Colonic mucosa (tissue), 4 donors: ENCODE measurements around the gene FOXE1. TPM values are rescaled to one million over a fixed set of nuclear protein-coding genes. Genes with fewer than 3 reads are reported as not detected.

Experiments used
- DNase-seq: peaks from one replicate; pipeline ENCODE4 v3.0.0-alpha.2; 2020
- H3K27ac ChIP-seq: fragments of 200-600 bp; one replicate; pipeline ENCODE4 v1.8.0; 2021
- H3K27me3 ChIP-seq: fragments of 200-600 bp; one replicate; pipeline ENCODE4 v1.8.0; 2021
- H3K36me3 ChIP-seq: fragments of 200-600 bp; one replicate; pipeline ENCODE4 v1.8.0; 2021
- H3K4me1 ChIP-seq: fragments of 200-600 bp; one replicate; pipeline ENCODE4 v1.8.0; 2021; ENCODE audit warnings: mild to moderate bottlenecking
- H3K4me3 ChIP-seq: fragments of 200-600 bp; one replicate; pipeline ENCODE4 v1.8.0; 2021
- H3K9ac ChIP-seq, 2 donors: one replicate each; pipeline ENCODE4 v1.7.0; 2013; ENCODE audit warnings: control low read depth in 2 of 2, low read depth in 2 of 2, low read length in 2 of 2
- H3K9me3 ChIP-seq: fragments of 200-600 bp; one replicate; pipeline ENCODE4 v1.8.0; 2021
- intact Hi-C: fragments of 100-400 bp; cut with DNase I; formaldehyde crosslinking; loops from one replicate; pipeline ENCODE4 v1.14.1; 2022
- total RNA-seq, 2 donors: library from RNA; stranded (reverse); fragmentation: NEBNext Ultra II Directional in 1 of 2; extraction: Animal tissue kit (Norgen Biotek cat#: 25700) in 1 of 2; gene quantifications; one replicate each; pipeline ENCODE4 v1.2.1, GENCODE V29; 2021
- TF ChIP-seq, protein P1 (sequence below): fragments of 200-600 bp; IDR thresholded peaks from one replicate; pipeline ENCODE4 v1.8.0; 2022; ENCODE audit warnings: antibody characterized with exemption, mild to moderate bottlenecking
- donor health status: healthy.
- donor health status: DM: no; HTN: no; CAD: no.
- donor health status: DM: no; HTN: no; CAD: no.

The FOXE1 gene
- total RNA-seq, 2 donors from 2014 or later: not detected

DNA sequence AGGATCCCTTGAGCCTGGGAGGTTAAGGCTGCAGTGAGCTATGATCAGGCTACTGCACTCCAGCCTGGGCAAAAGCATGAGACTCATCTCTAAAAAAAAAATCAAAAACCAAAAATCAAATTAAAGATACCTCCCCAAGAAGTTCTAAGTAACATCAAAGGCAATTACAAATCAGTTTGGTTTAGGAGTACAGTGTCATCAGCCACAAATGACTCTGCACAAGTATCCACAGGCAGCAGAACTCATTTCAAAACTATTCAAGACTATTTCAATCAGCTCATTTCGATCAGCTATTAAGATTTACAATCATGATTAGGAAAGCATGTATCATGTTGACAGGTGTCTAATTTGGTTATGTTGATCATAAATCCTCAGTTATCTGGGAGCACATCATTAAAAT, 50.2 kb downstream of the FOXE1 start:
- Histone ChIP-seq H3K4me3 (no peak overlapping the region), H3K9me3 (no peaks in the 10 kb centered on the region), H3K9ac (no peak overlapping the region), H3K27me3 (no peaks in the 10 kb centered on the region), H3K27ac (no peak overlapping the region), H3K36me3 (no peaks in the 10 kb centered on the region), H3K4me1 (no peaks in the 10 kb centered on the region)
- TF ChIP-seq, protein P1, sequence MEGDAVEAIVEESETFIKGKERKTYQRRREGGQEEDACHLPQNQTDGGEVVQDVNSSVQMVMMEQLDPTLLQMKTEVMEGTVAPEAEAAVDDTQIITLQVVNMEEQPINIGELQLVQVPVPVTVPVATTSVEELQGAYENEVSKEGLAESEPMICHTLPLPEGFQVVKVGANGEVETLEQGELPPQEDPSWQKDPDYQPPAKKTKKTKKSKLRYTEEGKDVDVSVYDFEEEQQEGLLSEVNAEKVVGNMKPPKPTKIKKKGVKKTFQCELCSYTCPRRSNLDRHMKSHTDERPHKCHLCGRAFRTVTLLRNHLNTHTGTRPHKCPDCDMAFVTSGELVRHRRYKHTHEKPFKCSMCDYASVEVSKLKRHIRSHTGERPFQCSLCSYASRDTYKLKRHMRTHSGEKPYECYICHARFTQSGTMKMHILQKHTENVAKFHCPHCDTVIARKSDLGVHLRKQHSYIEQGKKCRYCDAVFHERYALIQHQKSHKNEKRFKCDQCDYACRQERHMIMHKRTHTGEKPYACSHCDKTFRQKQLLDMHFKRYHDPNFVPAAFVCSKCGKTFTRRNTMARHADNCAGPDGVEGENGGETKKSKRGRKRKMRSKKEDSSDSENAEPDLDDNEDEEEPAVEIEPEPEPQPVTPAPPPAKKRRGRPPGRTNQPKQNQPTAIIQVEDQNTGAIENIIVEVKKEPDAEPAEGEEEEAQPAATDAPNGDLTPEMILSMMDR: no peak
- DNase-seq: no peak
- intact Hi-C loops: loop anchor here (5.0 kb wide), 1 partner anchor 191 kb away; no protein-coding TSS in a partner anchor

DNA sequence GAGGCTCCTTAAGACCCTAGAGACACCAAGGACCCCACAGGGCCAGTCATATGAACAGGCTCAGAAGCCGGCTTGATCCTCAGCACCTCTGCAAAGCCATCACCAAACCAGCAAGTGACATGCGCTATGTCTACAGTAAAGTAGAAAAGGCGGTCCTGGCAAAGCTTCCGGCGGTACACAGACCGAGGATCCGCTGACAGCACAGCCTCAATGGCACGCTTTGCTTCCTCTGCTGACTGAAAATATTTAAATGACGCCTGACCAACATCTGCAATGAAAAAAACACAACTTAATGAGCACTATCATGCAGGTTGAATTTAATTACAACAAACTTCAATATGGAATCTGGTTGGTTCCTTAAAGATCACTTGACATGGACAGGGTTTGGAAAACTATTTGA, 51.7 kb downstream of the FOXE1 start:
- TF ChIP-seq, protein P1: no peak
- Histone ChIP-seq H3K4me3 (no peak overlapping the region), H3K4me1 (no peaks in the 10 kb centered on the region), H3K36me3 (peaks cover 2% of the 10 kb centered on the region), H3K9ac (no peak overlapping the region), H3K27me3 (no peaks in the 10 kb centered on the region), H3K9me3 (no peaks in the 10 kb centered on the region), H3K27ac (no peak overlapping the region)
- intact Hi-C loops: loop anchor here (5.0 kb wide), 1 partner anchor 192 kb away; no protein-coding TSS in a partner anchor
- no peak for DNase-seq

DNA sequence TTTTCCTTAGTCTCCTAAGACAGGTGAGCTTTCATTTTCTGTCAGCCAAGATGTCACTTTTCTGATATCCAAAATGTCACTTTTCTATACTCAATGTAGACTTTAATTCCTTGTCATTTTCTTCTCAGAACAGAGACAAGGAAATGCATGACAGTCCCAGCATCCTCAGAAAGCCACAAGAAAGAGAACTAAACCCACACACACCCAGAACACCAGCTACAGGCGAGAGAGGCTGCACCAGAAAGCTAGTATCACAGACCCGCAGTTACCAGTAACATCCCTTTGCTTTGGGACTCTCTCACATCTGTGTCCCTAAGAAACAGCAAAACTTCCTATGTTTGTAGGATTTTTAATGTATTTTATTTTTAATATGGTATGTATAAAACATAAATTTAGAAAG, 52.2 kb downstream of the FOXE1 start:
- no peaks in the 10 kb centered on the region for H3K9me3 ChIP-seq
- no peak overlapping the region for H3K4me3 ChIP-seq
- H3K36me3 ChIP-seq: peaks cover 7% of the 10 kb centered on the region
- intact Hi-C loops: no loop called here
- no peaks in the 10 kb centered on the region for H3K27me3 ChIP-seq
- no peaks in the 10 kb centered on the region for H3K4me1 ChIP-seq
- TF ChIP-seq, protein P1: no peak
- H3K9ac ChIP-seq: no peak overlapping the region
- no peak for DNase-seq
- H3K27ac ChIP-seq: no peak overlapping the region

Other genes starting within 250 kb of the FOXE1 start
- 10 to 100 TPM; 14.7 to 17.5 TPM for gene TSTD2, start 219.9 kb upstream of the FOXE1 start, total RNA-seq
- gene NCBP1, start 219.4 kb upstream of the FOXE1 start, total RNA-seq: 10 to 100 TPM; 30.3 to 48.2 TPM
- gene XPA, start 155.9 kb upstream of the FOXE1 start, total RNA-seq: 1 to 10 TPM; 7.0 to 8.0 TPM
- 10 to 100 TPM; 10.2 to 11.9 TPM for gene TRMO, start 69.3 kb downstream of the FOXE1 start, total RNA-seq
- under 1 TPM in 1 of 2 donors, not detected in 1; 0.22 TPM for gene HEMGN, start 84.9 kb downstream of the FOXE1 start, total RNA-seq
- 100 to 1,000 TPM; 133 to 183 TPM for gene ANP32B, start 130.1 kb downstream of the FOXE1 start, total RNA-seq
- 100 to 1,000 TPM; 223 to 254 TPM for gene NANS, start 203.5 kb downstream of the FOXE1 start, total RNA-seq